Measurements from ENCODE around the gene NUDT21.
A peak's percentile ranks its signal among the peaks of the same experiment; 100 is the strongest.
"Not testable (repeated sequence)": the region's sequence is repeated elsewhere in the genome, so short reads cannot be mapped to it uniquely, and the experiment has no call there.

NUDT21 gene

DNA sequence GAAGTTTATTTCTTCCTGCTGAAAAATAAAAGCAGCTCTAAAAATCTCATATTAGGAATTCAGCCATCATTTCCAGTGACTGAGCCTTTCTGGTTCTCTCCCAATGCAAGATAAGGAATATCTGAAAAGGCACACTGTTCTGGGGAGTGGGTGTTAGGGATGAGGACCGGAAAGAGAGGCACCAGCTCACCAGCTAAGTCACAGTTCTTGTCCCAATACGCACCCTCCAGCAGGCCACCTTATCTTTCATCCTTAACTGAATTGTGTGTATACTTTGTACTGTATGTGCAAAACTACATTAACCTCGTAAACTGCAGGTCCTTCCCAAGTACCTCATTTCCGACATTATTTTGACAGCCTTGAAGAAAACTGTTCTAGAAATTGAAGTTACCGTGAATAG, 36.8 kb downstream of the NUDT21 start:
- no peak for DNase-seq

DNA sequence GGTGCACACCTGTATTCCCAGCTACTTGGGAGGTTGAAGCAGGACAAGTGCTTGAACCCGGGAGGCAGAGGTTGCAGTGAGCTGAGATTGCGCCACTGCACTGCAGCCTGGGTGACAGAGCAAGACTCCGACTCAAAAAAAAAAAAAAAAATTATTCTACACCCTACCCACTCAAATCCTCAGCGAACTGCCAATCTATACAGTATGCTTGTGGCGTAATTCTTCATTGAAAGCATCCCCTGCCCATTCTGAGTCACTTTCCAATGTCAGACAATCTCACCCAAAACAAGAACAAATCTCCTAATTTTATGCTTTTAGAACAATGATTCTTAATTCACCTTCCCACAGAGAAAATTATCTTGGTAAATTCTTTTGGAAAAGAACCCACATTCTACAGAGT, 37.8 kb downstream of the NUDT21 start:
- DNase-seq, result no peak

DNA sequence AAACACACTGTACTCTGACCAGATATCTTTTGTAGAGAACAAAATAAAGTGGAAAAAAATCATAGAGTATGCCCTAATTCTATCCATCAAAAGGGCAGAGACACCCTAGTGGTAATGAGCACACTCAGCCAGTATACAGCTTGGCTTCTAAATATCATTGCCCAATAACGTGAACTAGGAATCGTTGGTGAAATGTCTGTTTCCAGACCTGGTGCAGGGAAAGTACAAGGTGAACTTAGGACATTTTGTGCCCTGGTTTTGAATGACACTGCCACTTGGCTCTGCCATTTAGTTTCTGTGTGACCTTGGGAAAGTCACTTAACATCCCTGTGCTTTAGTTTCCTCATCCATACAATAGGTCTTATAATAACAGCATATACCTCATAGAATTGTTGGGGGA, 39.5 kb downstream of the NUDT21 start:
- DNase-seq, result no peak

GRCh38 chr16:56411123-56411522, 40.0 kb downstream of the NUDT21 start:
- DNase-seq, result no peak

DNA sequence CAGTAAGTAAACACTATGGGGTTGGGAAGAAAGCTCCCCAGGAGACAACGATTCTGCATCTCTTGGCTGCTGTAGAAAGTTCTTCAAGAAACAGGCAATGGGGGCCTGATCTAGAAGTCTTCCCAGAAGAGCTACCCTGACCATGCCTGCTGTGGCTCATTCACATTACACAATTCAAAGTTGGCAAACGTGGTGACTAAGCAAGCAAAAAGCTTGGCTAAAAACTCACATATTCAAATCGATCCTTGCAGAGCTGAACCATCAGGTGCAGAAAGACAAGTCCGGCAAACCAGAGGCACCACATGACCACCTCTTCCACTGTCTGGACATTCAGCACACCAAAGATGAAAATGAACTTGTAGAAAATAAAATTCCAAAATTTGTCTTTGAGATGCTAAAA, 41.9 kb downstream of the NUDT21 start:
- DNase-seq, result no peak

GRCh38 chr16:56408379-56409098, 42.6 kb downstream of the NUDT21 start:
- DNase-seq, result no peak

- DNase-seq, result no peak
Observed at GRCh38 chr16:56405977-56406672, 45.0 kb downstream of the NUDT21 start.

DNA sequence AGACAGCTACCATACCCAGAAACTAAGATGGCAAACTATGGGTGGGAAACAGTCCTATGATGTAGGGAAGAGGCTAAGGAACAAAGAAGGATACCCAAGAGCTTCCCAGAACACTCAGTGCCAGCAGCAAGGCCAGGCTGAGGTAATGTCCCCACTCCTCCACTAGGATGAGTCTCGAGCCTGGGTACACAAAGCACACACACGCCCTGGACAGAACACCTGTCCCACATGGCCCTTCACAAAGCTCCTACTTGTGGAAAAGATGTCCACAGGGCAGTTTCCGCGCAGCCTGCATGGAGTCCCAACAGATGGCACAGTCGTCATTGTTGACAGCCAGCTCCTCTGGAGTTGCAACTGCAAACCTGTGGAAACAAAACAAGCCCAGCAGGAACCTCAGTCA, 49.6 kb downstream of the NUDT21 start:
- DNase-seq, result no peak

GRCh38 chr16:56400458-56400857, 50.7 kb downstream of the NUDT21 start:
- DNase-seq, result no peak

DNA sequence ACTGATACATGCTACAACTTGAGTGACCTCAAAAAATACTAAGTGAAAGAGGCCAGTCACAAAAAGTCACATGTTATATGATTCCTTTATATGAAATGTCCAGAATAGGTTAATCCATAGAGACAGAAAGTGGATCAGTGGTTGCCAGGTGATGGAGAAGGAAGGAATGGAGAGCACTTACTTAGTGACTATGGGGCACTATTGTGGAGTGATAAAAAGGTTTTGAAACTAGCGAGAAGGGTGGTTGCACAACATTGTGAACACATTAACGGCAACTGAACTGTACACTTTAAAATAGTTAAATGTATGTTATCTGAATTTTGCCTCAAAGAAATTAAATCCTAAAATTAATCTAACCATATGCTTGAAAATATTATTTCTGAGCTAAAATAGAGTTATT, 51.6 kb downstream of the NUDT21 start:
- DNase-seq, result no peak

GRCh38 chr16:56399047-56399446, 52.1 kb downstream of the NUDT21 start:
- DNase-seq, result no peak

DNA sequence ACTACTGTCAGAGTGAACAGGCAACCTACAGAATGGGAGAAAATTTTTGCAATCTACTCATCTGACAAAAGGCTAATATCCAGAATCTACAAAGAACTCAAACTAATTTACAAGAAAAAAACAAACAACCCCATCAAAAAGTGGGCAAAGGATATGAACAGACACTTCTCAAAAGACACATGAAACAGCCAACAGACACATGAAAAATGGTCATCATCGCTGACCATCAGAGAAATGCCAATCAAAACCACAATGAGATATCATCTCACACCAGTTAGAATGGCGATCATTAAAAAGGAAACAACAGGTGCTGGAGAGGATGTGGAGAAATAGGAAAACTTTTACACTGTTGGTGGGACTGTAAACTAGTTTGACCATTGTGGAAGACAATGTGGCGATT, 54.4 kb downstream of the NUDT21 start:
- DNase-seq, result not testable (repeated sequence)

DNA sequence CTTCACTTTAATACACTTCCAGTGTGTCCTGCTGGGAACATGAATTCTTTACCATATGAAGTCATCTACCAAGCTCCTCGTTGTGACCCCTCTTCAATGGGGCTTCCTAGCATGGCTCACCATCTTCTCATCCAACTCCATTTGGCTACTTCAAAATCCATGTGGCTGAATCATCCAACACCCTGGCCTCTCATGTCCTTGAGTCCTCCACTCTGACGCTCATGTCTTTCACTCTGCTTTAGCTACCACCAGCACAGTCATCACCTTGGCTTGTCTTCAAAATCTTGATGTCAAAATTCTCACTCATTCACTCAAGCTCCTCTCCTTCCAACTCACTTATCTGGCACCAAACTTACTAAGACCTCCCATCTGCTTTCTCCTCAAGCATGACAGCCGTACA, 61.6 kb downstream of the NUDT21 start:
- DNase-seq, result peak; percentile 98

GRCh38 chr16:56388209-56388608, 62.9 kb downstream of the NUDT21 start:
- DNase-seq, result peak; percentile 31

DNA sequence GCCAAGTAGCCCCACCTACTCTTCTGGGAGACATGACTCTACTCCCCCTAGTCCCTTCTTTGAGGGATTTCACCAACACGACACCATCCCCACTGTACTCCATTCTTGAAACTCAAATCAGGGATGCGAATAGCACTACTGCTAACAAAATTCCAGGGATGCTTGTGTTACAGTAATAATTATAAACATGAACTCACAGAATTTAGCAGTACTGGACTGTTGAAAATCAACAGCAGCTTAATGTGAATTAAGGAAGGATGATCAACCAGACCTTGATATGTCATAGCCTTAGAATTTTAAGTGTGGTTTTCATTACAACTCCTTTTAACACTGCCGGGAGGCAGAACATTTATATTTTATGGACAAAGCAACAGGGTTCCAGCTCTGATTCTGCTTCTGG, 63.7 kb downstream of the NUDT21 start:
- DNase-seq, result peak; percentile 59

GRCh38 chr16:56384074-56384721, 66.9 kb downstream of the NUDT21 start:
- DNase-seq, result no peak

- peak; percentile 62 for DNase-seq
Observed at GRCh38 chr16:56382901-56383355, 68.2 kb downstream of the NUDT21 start.

DNA sequence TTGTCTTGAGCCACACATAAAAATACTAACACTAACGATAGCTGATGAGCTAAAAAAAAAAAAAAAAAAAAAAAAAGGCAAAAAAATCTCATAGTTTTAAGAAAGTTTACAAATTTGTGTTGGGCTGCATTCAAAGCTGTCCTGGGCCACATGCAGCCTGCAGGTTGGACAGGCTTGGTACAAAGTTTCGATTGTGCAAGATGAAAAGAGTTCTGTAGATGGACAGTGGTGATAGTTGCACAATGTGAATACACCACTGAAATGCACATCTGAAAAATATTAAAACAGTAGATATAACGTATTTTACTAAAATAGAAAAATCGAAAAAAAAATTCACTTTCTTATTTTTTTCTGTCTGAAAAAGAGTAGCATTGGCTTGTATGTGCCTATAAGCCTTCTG, 68.7 kb downstream of the NUDT21 start:
- DNase-seq, result no peak

DNA sequence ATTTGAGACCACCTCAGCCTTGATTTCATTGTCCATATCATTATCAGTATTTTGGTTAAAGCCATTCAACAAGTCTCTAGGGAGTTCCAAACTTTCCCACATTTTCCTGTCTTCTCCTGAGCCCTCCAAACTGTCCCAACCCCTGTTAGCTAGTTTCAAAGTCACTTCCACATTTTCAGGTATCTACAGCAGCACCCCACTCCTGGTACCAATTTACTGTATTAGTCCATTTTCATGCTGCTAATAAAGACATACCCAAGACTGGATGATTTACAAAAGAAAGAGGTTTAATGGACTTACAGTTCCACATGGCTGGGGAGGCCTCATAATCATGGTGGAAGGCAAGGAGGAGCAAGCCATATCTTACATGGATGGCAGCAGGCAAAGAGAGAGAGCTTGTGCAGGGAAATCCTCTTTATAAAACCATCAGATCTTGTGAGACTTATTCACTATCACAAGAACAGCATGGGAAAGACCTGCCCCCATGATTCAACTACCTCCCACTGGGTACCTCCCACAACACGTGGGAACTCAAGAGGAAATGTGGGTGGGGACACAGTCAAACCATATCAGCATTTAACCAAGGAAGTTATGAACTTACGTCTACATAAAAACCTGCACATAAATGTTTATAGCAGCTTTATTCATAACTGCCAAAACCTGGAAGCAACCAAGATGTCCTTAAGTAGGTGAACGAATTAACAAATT, 70.2 kb downstream of the NUDT21 start:
- DNase-seq, result not testable (repeated sequence)

Measured in fibroblast of upper back skin (primary cell).